HEK293 (cell line): ENCODE measurements around the gene SLC22A14.

Experiments used
- CTCF ChIA-PET: fragments of 350-600 bp; formaldehyde crosslinking; extraction: SDS; loops from one replicate; lab custom pipeline; 2021; ENCODE audit warnings: antibody characterized with exemption; lab: Yijun Ruan, JAX
- POLR2A ChIA-PET: fragments of 300-600 bp; formaldehyde crosslinking; extraction: SDS; loops from one replicate; lab custom pipeline; 2020; ENCODE audit warnings: antibody characterized with exemption, inconsistent platforms; lab: Yijun Ruan, JAX
- H3K27ac ChIP-seq: fragments of 200-500 bp; sonication (Bioruptor generic); 2 replicates; pipeline ENCODE4 v1.5.1; 2014; ENCODE audit warnings: low read depth, low read length, control low read depth, inconsistent platforms; ENCODE audit errors: extremely low read depth
- H3K36me3 ChIP-seq, 2 experiments: fragments of 200-500 bp in 1 of 2; sonication (Bioruptor generic) in 1 of 2; 1 replicate in 1 of 2; 2 replicates in 1 of 2; pipeline ENCODE4 v1.5.1; 2014 to 2017; ENCODE audit warnings: inconsistent platforms in 2 of 2, low read length in 2 of 2; ENCODE audit not compliant: control insufficient read depth in 2 of 2, insufficient read depth in 1 of 2
- H3K4me1 ChIP-seq: fragments of 200-500 bp; sonication (Bioruptor generic); 2 replicates; pipeline ENCODE4 v1.5.1; 2014; ENCODE audit warnings: mild to moderate bottlenecking, low read length, inconsistent platforms; ENCODE audit not compliant: control insufficient read depth, insufficient read depth
- H3K4me3 ChIP-seq: 2 replicates; pipeline ENCODE4 v1.5.1; 2011; ENCODE audit warnings: low read depth, mild to moderate bottlenecking, control low read depth, low read length, moderate library complexity
- H3K9me3 ChIP-seq: fragments of 200-500 bp; sonication (Bioruptor generic); 2 replicates; pipeline ENCODE4 v1.5.1; 2014; ENCODE audit warnings: low read depth, low read length, inconsistent platforms; ENCODE audit not compliant: control insufficient read depth, insufficient read depth
- BCL11A ChIP-seq: fragments of 450-650 bp; formaldehyde crosslinking; IDR thresholded peaks from 2 replicates; pipeline ENCODE4 v1.5.1; 2016; ENCODE audit warnings: low read depth, missing biosample characterization, missing genetic modification characterization
- EGR2 ChIP-seq: fragments of 450-650 bp; formaldehyde crosslinking; IDR thresholded peaks from 2 replicates; pipeline ENCODE4 v1.5.1; 2016; ENCODE audit warnings: low read depth, missing biosample characterization, missing genetic modification characterization
- MZF1 ChIP-seq: fragments of 450-650 bp; formaldehyde crosslinking; IDR thresholded peaks from 2 replicates; pipeline ENCODE4 v1.5.1; 2017; ENCODE audit warnings: missing biosample characterization, missing genetic modification characterization, borderline replicate concordance
- SP7 ChIP-seq: fragments of 450-650 bp; formaldehyde crosslinking; IDR thresholded peaks from 2 replicates; pipeline ENCODE4 v1.5.1; 2016; ENCODE audit warnings: missing biosample characterization, missing genetic modification characterization
- ZEB2 ChIP-seq: fragments of 450-650 bp; formaldehyde crosslinking; IDR thresholded peaks from 2 replicates; pipeline ENCODE4 v1.5.1; 2016; ENCODE audit warnings: missing biosample characterization, missing genetic modification characterization
- ZFP41 ChIP-seq: fragments of 450-650 bp; formaldehyde crosslinking; IDR thresholded peaks from 2 replicates; pipeline ENCODE4 v1.5.1; 2016; ENCODE audit warnings: missing biosample characterization, missing genetic modification characterization, borderline replicate concordance
- ZIC2 ChIP-seq: fragments of 450-650 bp; formaldehyde crosslinking; IDR thresholded peaks from 2 replicates; pipeline ENCODE4 v1.5.1; 2016; ENCODE audit warnings: missing biosample characterization, missing genetic modification characterization
- ZNF155 ChIP-seq: fragments of 450-650 bp; formaldehyde crosslinking; IDR thresholded peaks from 2 replicates; pipeline ENCODE4 v1.5.1; 2016; ENCODE audit warnings: missing biosample characterization, missing genetic modification characterization
- ZNF174 ChIP-seq: fragments of 450-650 bp; formaldehyde crosslinking; IDR thresholded peaks from 2 replicates; pipeline ENCODE4 v1.5.0; 2017; ENCODE audit warnings: missing biosample characterization, mild to moderate bottlenecking, missing genetic modification characterization
- ZNF221 ChIP-seq: fragments of 450-650 bp; formaldehyde crosslinking; IDR thresholded peaks from 2 replicates; pipeline ENCODE4 v1.5.1; 2017; ENCODE audit warnings: missing biosample characterization, missing genetic modification characterization, borderline replicate concordance
- ZNF24 ChIP-seq: fragments of 450-650 bp; formaldehyde crosslinking; IDR thresholded peaks from 2 replicates; pipeline ENCODE4 v1.5.1; 2016; ENCODE audit warnings: missing biosample characterization, missing genetic modification characterization
- ZNF292 ChIP-seq: fragments of 450-650 bp; formaldehyde crosslinking; IDR thresholded peaks from 2 replicates; pipeline ENCODE4 v1.5.1; 2016; ENCODE audit warnings: low read depth, missing biosample characterization, missing genetic modification characterization, borderline replicate concordance
- ZNF311 ChIP-seq: fragments of 450-650 bp; formaldehyde crosslinking; IDR thresholded peaks from 2 replicates; pipeline ENCODE4 v1.5.1; 2017; ENCODE audit warnings: missing biosample characterization, missing genetic modification characterization, borderline replicate concordance
- ZNF521 ChIP-seq: fragments of 450-650 bp; formaldehyde crosslinking; IDR thresholded peaks from 2 replicates; pipeline ENCODE4 v1.5.1; 2017; ENCODE audit warnings: missing biosample characterization, mild to moderate bottlenecking, missing genetic modification characterization
- ZNF549 ChIP-seq: fragments of 450-650 bp; IDR thresholded peaks from 2 replicates; pipeline ENCODE4 v1.5.1; 2018; ENCODE audit warnings: missing biosample characterization, missing genetic modification characterization, mild to moderate bottlenecking, inconsistent platforms, moderate library complexity
- ZNF571 ChIP-seq: fragments of 450-650 bp; formaldehyde crosslinking; IDR thresholded peaks from 2 replicates; pipeline ENCODE4 v1.5.0; 2017; ENCODE audit warnings: missing biosample characterization, missing genetic modification characterization
- ZNF621 ChIP-seq: fragments of 450-650 bp; formaldehyde crosslinking; IDR thresholded peaks from 2 replicates; pipeline ENCODE4 v1.5.1; 2017; ENCODE audit warnings: missing biosample characterization, missing genetic modification characterization
- ZNF624 ChIP-seq: fragments of 450-650 bp; formaldehyde crosslinking; IDR thresholded peaks from 2 replicates; pipeline ENCODE4 v1.5.1; 2017; ENCODE audit warnings: missing biosample characterization, missing genetic modification characterization
- ZNF658 ChIP-seq: fragments of 450-650 bp; formaldehyde crosslinking; IDR thresholded peaks from 2 replicates; pipeline ENCODE4; 2016; ENCODE audit warnings: missing biosample characterization, missing genetic modification characterization
- ZNF76 ChIP-seq: fragments of 450-650 bp; formaldehyde crosslinking; IDR thresholded peaks from 2 replicates; pipeline ENCODE4; 2016; ENCODE audit warnings: low read depth, missing biosample characterization, missing genetic modification characterization, borderline replicate concordance
- ZNF785 ChIP-seq: fragments of 450-650 bp; formaldehyde crosslinking; IDR thresholded peaks from 2 replicates; pipeline ENCODE4 v1.5.1; 2016; ENCODE audit warnings: missing biosample characterization, missing genetic modification characterization
- ZXDB ChIP-seq: fragments of 450-650 bp; formaldehyde crosslinking; IDR thresholded peaks from 2 replicates; pipeline ENCODE4 v1.5.1; 2016; ENCODE audit warnings: missing biosample characterization, missing genetic modification characterization
- TF ChIP-seq, protein P1 (sequence below): fragments of 450-650 bp; formaldehyde crosslinking; IDR thresholded peaks from 2 replicates; pipeline ENCODE4 v1.5.1; 2017; ENCODE audit warnings: missing biosample characterization, missing genetic modification characterization
- TF ChIP-seq, protein P2 (sequence below): fragments of 450-650 bp; formaldehyde crosslinking; IDR thresholded peaks from 2 replicates; pipeline ENCODE4 v1.5.1; 2016; ENCODE audit warnings: missing biosample characterization, missing genetic modification characterization
- TF ChIP-seq, protein P3 (sequence below): fragments of 450-650 bp; formaldehyde crosslinking; IDR thresholded peaks from 2 replicates; pipeline ENCODE4 v1.5.1; 2016; ENCODE audit warnings: missing biosample characterization, missing genetic modification characterization
- TF ChIP-seq, protein P4 (sequence below): fragments of 450-650 bp; formaldehyde crosslinking; IDR thresholded peaks from 2 replicates; pipeline ENCODE4 v1.5.1; 2017; ENCODE audit warnings: missing biosample characterization, missing genetic modification characterization

Gene SLC22A14

DNA sequence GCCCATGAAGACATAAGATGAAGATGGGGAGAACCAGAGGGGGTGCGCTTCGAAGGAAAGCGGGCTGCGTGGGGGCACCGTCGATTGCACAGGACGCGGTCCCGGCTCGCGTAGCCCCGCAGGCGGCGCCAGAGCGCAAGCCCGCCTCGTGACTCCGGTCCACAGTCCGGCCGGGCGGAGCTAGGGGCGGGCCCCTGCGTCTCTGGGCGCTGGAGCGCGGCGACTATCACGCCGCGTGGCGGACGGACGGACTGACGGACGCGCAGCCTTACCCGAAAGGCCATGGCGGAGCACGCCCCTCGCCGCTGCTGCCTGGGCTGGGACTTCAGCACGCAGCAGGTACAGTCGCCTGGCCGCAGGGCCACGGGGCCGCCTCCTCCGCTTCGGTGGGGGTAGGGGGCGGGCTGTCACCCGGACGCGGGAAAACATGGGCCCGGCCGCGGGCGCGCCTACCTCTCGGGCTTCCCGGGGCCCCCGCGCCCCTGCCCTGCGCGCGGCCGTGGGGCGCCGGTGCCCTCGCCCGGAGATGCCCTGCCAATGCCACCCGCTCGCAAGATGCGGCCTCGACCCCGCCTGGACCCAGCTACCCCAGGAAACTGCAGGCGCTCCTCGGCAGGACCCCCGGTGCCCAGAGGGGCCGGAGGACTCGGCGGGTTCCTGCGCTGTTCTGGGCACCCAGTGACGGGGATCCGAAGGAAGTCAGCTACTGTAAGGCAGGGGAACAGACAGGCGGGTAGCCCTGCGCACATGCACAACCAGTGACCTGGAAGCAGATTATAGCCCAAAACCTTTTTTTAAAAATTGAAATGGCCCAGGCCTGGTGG is 64.7 kb downstream of the SLC22A14 start, which contains the start of gene XYLB:
XYLB (plus strand) TSS at position 199 of the 824 bp plus-strand sequence; CDS start at position 283, 84 bp downstream.
- peak within 1 kb of the TSS; percentile 13; the same call in 1 of the 2 replicates for H3K27ac ChIP-seq
- POLR2A ChIA-PET, result interaction anchor here (1.0 to 1.6 kb wide), 3 partner anchors 133 to 210 kb away, joined by 3 to 5 read pairs (median 4); partner anchors contain the start of genes ACAA1 and OXSR1
- H3K4me1 ChIP-seq, result no peaks in the 10 kb centered on the region
- H3K9me3 ChIP-seq, result no peaks in the 10 kb centered on the region
- peak within 1 kb of the TSS; percentile 59 for H3K4me3 ChIP-seq
- peaks cover 0 to 29% of the 10 kb centered on the region in 2 experiments; a peak in 1 of 3 replicates for H3K36me3 ChIP-seq
- CTCF ChIA-PET, result interaction anchor here (0.6 to 2.2 kb wide), 12 partner anchors 11 to 1803 kb away, joined by 3 to 11 read pairs (median 5); no protein-coding TSS in a partner anchor
- 0 out of 2 replicates have a peak, but pooled peaks have one; percentile 18 for TF ChIP-seq EGR2
- no peak for TF ChIP-seq ZNF311 (tag by site-specific recombination)
- no peak for TF ChIP-seq ZNF549 (tag by site-specific recombination)
- no peak for TF ChIP-seq ZNF571
- no peak for TF ChIP-seq BCL11A (tag by site-specific recombination)
- TF ChIP-seq, protein P1, sequence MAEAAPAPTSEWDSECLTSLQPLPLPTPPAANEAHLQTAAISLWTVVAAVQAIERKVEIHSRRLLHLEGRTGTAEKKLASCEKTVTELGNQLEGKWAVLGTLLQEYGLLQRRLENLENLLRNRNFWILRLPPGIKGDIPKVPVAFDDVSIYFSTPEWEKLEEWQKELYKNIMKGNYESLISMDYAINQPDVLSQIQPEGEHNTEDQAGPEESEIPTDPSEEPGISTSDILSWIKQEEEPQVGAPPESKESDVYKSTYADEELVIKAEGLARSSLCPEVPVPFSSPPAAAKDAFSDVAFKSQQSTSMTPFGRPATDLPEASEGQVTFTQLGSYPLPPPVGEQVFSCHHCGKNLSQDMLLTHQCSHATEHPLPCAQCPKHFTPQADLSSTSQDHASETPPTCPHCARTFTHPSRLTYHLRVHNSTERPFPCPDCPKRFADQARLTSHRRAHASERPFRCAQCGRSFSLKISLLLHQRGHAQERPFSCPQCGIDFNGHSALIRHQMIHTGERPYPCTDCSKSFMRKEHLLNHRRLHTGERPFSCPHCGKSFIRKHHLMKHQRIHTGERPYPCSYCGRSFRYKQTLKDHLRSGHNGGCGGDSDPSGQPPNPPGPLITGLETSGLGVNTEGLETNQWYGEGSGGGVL (tag by site-specific recombination), result peak; percentile 78
- TF ChIP-seq ZNF658 (tag by site-specific recombination), result no peak
- TF ChIP-seq ZNF221, result no peak
- TF ChIP-seq ZNF624 (tag by site-specific recombination), result no peak
- TF ChIP-seq, protein P2, sequence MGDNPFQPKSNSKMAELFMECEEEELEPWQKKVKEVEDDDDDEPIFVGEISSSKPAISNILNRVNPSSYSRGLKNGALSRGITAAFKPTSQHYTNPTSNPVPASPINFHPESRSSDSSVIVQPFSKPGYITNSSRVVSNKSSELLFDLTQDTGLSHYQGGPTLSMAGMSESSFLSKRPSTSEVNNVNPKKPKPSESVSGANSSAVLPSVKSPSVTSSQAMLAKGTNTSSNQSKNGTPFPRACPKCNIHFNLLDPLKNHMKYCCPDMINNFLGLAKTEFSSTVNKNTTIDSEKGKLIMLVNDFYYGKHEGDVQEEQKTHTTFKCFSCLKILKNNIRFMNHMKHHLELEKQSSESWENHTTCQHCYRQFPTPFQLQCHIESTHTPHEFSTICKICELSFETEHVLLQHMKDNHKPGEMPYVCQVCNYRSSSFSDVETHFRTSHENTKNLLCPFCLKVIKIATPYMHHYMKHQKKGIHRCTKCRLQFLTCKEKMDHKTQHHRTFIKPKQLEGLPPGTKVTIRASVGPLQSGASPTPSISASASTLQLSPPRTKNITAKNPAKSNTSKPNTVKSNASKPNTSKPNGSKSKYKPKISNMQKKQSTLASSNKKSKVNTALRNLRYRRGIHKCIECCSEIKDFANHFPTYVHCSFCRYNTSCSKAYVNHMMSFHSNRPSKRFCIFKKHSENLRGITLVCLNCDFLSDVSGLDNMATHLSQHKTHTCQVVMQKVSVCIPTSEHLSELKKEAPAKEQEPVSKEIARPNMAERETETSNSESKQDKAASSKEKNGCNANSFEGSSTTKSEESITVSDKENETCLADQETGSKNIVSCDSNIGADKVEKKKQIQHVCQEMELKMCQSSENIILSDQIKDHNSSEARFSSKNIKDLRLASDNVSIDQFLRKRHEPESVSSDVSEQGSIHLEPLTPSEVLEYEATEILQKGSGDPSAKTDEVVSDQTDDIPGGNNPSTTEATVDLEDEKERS, result no peak
- TF ChIP-seq ZIC2 (tag by site-specific recombination), result peak; percentile 22; the same call in 1 of the 2 replicates
- peak; percentile 99 for TF ChIP-seq ZXDB
- peak; percentile 75 for TF ChIP-seq ZEB2 (tag by site-specific recombination)
- TF ChIP-seq ZNF785 (tag by site-specific recombination), result no peak
- no peak for TF ChIP-seq ZNF521 (tag by site-specific recombination)
- peak; percentile 74 for TF ChIP-seq ZNF76 (tag by site-specific recombination)
- TF ChIP-seq ZNF155, result no peak
- no peak for TF ChIP-seq ZNF292 (tag by site-specific recombination)
- TF ChIP-seq MZF1 (tag by site-specific recombination), result no peak
- no peak for TF ChIP-seq ZNF621 (tag by site-specific recombination)
- no peak for TF ChIP-seq ZNF24 (tag by site-specific recombination)
- peak; percentile 53 for TF ChIP-seq SP7 (tag by site-specific recombination)
- TF ChIP-seq, protein P3, sequence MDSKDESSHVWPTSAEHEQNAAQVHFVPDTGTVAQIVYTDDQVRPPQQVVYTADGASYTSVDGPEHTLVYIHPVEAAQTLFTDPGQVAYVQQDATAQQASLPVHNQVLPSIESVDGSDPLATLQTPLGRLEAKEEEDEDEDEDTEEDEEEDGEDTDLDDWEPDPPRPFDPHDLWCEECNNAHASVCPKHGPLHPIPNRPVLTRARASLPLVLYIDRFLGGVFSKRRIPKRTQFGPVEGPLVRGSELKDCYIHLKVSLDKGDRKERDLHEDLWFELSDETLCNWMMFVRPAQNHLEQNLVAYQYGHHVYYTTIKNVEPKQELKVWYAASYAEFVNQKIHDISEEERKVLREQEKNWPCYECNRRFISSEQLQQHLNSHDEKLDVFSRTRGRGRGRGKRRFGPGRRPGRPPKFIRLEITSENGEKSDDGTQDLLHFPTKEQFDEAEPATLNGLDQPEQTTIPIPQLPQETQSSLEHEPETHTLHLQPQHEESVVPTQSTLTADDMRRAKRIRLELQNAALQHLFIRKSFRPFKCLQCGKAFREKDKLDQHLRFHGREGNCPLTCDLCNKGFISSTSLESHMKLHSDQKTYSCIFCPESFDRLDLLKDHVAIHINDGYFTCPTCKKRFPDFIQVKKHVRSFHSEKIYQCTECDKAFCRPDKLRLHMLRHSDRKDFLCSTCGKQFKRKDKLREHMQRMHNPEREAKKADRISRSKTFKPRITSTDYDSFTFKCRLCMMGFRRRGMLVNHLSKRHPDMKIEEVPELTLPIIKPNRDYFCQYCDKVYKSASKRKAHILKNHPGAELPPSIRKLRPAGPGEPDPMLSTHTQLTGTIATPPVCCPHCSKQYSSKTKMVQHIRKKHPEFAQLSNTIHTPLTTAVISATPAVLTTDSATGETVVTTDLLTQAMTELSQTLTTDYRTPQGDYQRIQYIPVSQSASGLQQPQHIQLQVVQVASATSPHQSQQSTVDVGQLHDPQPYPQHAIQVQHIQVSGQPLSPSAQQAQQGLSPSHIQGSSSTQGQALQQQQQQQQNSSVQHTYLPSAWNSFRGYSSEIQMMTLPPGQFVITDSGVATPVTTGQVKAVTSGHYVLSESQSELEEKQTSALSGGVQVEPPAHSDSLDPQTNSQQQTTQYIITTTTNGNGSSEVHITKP (tag by site-specific recombination), result peak; percentile 91
- TF ChIP-seq, protein P4, sequence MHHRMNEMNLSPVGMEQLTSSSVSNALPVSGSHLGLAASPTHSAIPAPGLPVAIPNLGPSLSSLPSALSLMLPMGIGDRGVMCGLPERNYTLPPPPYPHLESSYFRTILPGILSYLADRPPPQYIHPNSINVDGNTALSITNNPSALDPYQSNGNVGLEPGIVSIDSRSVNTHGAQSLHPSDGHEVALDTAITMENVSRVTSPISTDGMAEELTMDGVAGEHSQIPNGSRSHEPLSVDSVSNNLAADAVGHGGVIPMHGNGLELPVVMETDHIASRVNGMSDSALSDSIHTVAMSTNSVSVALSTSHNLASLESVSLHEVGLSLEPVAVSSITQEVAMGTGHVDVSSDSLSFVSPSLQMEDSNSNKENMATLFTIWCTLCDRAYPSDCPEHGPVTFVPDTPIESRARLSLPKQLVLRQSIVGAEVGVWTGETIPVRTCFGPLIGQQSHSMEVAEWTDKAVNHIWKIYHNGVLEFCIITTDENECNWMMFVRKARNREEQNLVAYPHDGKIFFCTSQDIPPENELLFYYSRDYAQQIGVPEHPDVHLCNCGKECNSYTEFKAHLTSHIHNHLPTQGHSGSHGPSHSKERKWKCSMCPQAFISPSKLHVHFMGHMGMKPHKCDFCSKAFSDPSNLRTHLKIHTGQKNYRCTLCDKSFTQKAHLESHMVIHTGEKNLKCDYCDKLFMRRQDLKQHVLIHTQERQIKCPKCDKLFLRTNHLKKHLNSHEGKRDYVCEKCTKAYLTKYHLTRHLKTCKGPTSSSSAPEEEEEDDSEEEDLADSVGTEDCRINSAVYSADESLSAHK (tag by site-specific recombination), result no peak
- no peak for TF ChIP-seq ZFP41 (tag by site-specific recombination)
- TF ChIP-seq ZNF174 (tag by site-specific recombination), result no peak
